ENCODE data around the gene SYTL4. TPM values are rescaled to one million over a fixed set of nuclear protein-coding genes. Genes with fewer than 3 reads are reported as not detected.

Gene SYTL4
- total RNA-seq, 4 donors from 2014 or later, result 5.4 to 14.9 (median 6.9) TPM

DNA sequence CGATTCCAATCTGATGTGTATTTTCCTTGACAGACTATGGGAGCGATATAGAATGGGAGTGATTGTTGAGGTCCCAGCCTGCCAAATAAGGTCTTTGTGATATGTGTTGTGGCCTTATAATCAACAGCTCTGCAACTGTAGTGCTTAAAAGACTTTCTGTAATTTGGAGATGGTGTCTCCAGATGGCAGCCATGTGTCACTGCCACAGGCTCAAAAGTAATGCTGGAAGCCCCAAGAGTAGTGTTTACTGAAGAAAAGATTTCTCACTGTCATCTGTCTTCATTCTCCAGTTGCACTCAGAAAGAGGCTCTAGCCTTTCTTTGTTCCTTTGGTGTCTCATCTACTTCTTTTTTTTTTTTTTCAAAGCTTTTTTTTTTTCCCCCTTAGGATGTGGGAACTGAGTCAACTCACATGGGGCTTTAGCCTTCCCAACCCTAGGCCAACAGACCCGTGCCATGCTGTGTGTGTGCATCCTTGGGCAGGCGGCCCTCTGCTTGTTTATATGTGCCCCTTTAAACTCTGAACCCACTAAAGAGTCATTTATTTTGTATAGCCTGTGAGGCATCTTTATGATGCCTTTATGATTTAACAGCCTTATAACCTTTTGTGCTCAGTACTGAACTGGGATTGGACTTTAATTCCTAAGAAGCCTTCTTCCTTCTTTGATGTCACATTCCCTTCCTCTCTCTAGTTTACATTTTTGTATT lies 72.3 kb downstream of the SYTL4 start:
- intact Hi-C loops (cut with DNase I), result no loop called here
- Histone ChIP-seq H3K27me3 (no peaks in the 10 kb centered on the region), H3K36me3 (no peaks in the 10 kb centered on the region), H3K4me3 (no peak overlapping the region), H3K4me1 (peaks cover 0 to 27% (median 0%) of the 10 kb centered on the region in 3 donors), H3K27ac (peak overlapping the region in 2 of 4 donors; percentile 31 to 64), H3K9me3 (no peaks in the 10 kb centered on the region)
- DNase-seq, result no peak
- WGBS, 2 donors, result 65 to 70% methylated on average over 4 of the region's 4 CpGs
- TF ChIP-seq CTCF (IDR thresholded peaks at IDR 0.05), result no peak
- no peak for TF ChIP-seq POLR2A (IDR thresholded peaks at IDR 0.05)

- no peaks in the 10 kb centered on the region for H3K9me3 ChIP-seq
- intact Hi-C loops (cut with DNase I), result no loop called here
- DNase-seq, result no peak
- no peak overlapping the region for H3K4me3 ChIP-seq
- 31 to 33% methylated on average over 3 of the region's 3 CpGs for WGBS, 2 donors
- H3K4me1 ChIP-seq, result peaks cover 0 to 20% (median 0%) of the 10 kb centered on the region in 3 donors
- TF ChIP-seq POLR2A (IDR thresholded peaks at IDR 0.05), result no peak
- TF ChIP-seq CTCF (IDR thresholded peaks at IDR 0.05), result no peak
- no peaks in the 10 kb centered on the region for H3K36me3 ChIP-seq
- H3K27ac ChIP-seq, result peak overlapping the region in 2 of 4 donors; percentile 31 to 64
- no peaks in the 10 kb centered on the region for H3K27me3 ChIP-seq
Measured at GRCh38 chrX:100658941-100659381, 73.0 kb downstream of the SYTL4 start.

- Histone ChIP-seq H3K36me3 (no peaks in the 10 kb centered on the region), H3K27me3 (no peaks in the 10 kb centered on the region), H3K27ac (no peak overlapping the region), H3K9me3 (no peaks in the 10 kb centered on the region), H3K4me3 (no peak overlapping the region), H3K4me1 (peaks cover 3 to 23% (median 5%) of the 10 kb centered on the region in 3 donors)
- WGBS, 2 donors, result 25 to 43% methylated on average over 3 of the region's 3 CpGs
- no peak for DNase-seq
- TF ChIP-seq POLR2A (IDR thresholded peaks at IDR 0.05) (no peak), CTCF (IDR thresholded peaks at IDR 0.05) (peak in 1 of 6 experiments; percentile 7)
- intact Hi-C loops (cut with DNase I), result no loop called here
Measured at GRCh38 chrX:100654261-100654660, 77.7 kb downstream of the SYTL4 start.

DNA sequence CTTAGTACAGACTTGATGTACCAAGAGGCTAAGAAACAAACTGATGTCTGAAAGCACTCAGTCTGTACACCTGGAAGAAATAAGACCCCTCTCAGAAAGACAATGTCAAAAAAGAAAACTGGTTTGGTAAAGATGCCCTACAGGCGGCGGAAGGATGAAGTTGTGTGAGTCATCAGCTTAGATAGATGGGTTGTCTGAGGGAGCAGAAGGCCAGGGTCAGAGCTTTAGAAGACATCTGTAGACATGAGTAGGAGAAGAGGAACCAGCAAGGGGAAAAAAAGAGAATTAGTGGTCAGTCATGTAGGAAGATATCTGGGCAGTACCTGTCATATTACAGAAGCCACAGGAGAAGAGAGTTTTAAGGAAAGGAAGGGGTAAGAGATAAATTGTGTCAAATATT lies 79.7 kb downstream of the SYTL4 start:
- no peak overlapping the region for H3K4me3 ChIP-seq
- H3K9me3 ChIP-seq, result no peaks in the 10 kb centered on the region
- TF ChIP-seq CTCF (IDR thresholded peaks at IDR 0.05) (no peak), POLR2A (IDR thresholded peaks at IDR 0.05) (no peak)
- WGBS, 2 donors, result 71 to 78% methylated on average over 2 of the region's 2 CpGs
- peaks cover 3 to 38% (median 14%) of the 10 kb centered on the region in 3 donors for H3K4me1 ChIP-seq
- no peaks in the 10 kb centered on the region for H3K36me3 ChIP-seq
- no peak overlapping the region for H3K27ac ChIP-seq
- no peaks in the 10 kb centered on the region for H3K27me3 ChIP-seq
- DNase-seq, result no peak
- intact Hi-C loops (cut with DNase I), result no loop called here

- no peak for TF ChIP-seq POLR2A (IDR thresholded peaks at IDR 0.05)
- no peak for TF ChIP-seq CTCF (IDR thresholded peaks at IDR 0.05)
- WGBS, 2 donors, result 100% methylated on average over 1 of the region's 1 CpG; no CpG with 5 or more reads in 1 of the 2 donors
- intact Hi-C loops (cut with DNase I), result no loop called here
Measured at GRCh38 chrX:100650841-100651240, 81.1 kb downstream of the SYTL4 start.

More at GRCh38 chrX:100650841-100651240, 81.1 kb downstream of the SYTL4 start:
- no peak for DNase-seq
- Histone ChIP-seq H3K4me3 (no peak overlapping the region), H3K36me3 (no peaks in the 10 kb centered on the region), H3K4me1 (peaks cover 3 to 39% (median 14%) of the 10 kb centered on the region in 3 donors), H3K27ac (peak overlapping the region in 3 of 4 donors; percentile 76 to 89 (median 83)), H3K27me3 (no peaks in the 10 kb centered on the region), H3K9me3 (no peaks in the 10 kb centered on the region)

All from esophagus squamous epithelium (tissue), 5 donors.